HG03565 (cell line): ENCODE measurements around the gene RPUSD1.
"Not testable (repeated sequence)": the region's sequence is repeated elsewhere in the genome, so short reads cannot be mapped to it uniquely, and the experiment has no call there.

Experiments
- ATAC-seq: cut with Tn5 transposase; IDR thresholded peaks from one replicate; pipeline ENCODE4 v1.9.1; 2021; ENCODE audit warnings: mild to moderate bottlenecking, moderate library complexity; ENCODE audit not compliant: unreplicated experiment

Gene RPUSD1

GRCh38 chr16:768428-768827 is 19.8 kb downstream of the RPUSD1 start:
- no peak for ATAC-seq

DNA sequence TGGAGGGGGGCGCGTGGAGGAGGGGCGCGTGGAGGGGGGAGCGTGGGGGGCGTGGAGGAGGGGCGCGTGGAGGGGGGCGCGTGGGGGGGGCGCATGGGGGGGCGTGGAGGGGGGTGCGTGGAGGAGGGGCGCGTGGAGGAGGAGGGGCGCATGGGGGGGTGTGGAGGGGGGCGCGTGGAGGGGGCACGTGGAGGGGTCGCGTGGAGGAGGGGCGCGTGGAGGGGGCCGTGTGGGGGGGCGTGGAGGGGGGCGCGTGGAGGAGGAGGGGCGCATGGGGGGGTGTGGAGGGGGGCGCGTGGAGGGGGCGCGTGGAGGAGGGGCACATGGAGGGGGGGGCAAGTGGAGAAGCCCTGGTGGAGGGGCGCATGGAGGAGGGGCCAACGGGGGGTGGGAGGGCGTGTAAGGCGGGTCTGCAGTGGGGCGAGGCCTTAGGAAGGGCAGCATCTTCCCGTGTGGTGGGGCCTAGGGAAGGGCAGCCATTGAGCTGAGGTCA is 20.4 kb downstream of the RPUSD1 start:
- no peak for ATAC-seq

DNA sequence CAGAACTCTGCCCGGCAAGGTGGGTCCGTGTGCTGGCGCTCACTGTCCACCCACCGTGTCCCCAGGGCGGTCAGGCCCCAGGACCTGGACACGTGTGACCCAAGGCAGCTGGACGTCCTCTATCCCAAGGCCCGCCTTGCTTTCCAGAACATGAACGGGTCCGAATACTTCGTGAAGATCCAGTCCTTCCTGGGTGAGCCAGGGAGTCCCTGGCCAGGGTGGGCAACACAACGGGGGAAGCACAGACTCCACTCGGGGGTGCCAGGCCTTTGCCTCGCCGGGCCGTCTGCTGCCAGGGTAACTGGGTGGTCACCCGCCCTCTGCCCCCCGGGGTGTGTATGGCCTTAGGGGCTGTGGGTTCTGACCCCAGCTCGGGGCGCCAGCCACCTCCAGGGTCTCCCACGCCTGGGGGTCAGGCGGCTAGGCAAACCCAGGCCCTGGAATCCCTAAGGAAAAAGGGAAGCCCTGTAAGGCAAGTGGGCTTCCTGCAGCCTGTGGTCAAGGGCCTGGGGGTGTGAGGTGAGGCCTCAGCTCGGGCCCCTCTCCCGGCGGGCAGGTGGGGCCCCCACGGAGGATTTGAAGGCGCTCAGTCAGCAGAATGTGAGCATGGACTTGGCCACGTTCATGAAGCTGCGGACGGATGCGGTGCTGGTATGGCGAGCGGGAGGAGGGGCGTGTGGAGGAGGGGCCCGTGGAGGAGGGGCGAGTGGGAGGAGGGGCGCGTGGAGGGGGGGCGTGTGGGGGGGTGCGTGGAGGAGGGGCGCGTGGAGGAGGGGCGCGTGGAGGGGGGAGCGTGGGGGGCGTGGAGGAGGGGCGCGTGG is 21.2 kb downstream of the RPUSD1 start:
- no peak for ATAC-seq

DNA sequence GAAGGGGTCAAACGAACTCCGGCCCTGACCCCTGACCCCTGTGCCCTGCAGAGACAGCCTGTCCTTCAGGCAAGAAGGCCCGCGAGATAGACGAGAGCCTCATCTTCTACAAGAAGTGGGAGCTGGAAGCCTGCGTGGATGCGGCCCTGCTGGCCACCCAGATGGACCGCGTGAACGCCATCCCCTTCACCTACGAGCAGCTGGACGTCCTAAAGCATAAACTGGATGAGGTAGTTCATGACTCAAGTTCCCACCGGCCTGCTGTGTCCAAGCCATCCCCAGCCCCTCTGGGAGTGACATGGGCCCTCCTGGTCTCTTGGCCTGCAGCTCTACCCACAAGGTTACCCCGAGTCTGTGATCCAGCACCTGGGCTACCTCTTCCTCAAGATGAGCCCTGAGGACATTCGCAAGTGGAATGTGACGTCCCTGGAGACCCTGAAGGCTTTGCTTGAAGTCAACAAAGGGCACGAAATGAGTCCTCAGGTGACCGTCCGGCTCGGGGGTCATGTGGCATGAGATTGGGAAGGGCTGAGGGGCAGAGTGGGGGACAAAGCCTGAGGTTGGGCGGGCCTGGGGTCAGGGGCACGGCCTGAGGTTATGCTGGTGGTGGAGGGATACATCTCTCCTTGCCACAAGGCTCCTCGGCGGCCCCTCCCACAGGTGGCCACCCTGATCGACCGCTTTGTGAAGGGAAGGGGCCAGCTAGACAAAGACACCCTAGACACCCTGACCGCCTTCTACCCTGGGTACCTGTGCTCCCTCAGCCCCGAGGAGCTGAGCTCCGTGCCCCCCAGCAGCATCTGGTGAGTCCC is 22.0 kb downstream of the RPUSD1 start:
- no peak for ATAC-seq

DNA sequence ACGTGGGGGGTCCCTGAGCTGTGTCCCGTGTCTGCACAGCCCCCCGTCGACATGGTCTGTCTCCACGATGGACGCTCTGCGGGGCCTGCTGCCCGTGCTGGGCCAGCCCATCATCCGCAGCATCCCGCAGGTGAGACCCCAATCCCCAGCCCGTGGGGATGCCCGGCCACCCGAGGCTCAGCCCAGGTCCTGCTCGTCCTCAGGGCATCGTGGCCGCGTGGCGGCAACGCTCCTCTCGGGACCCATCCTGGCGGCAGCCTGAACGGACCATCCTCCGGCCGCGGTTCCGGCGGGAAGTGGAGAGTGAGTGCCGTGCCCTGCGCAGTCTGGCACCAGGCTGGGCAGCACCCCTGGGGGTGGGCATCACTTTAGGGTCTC is 22.7 kb downstream of the RPUSD1 start:
- ATAC-seq, result no peak

DNA sequence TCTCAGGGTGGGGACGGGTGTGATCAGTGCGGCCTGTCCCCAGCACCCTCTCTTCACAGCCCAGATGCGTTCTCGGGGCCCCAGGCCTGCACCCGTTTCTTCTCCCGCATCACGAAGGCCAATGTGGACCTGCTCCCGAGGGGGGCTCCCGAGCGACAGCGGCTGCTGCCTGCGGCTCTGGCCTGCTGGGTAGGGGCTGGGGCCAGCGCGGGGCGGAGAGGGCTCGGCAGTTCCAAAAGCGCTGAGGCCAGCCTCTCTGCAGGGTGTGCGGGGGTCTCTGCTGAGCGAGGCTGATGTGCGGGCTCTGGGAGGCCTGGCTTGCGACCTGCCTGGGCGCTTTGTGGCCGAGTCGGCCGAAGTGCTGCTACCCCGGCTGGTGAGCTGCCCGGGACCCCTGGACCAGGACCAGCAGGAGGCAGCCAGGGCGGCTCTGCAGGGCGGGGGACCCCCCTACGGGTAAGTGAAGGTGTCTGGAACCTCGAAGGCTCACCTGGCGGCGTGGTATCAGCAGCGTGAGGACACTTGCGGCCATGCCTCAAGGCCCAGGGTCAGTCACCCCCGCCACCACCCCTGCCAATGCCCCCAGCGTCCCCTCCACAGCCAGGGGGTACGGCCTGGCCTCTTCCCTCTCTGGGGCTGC is 23.2 kb downstream of the RPUSD1 start:
- no peak for ATAC-seq

- ATAC-seq, result no peak
Observed at GRCh38 chr16:764184-764750, 23.9 kb downstream of the RPUSD1 start.

DNA sequence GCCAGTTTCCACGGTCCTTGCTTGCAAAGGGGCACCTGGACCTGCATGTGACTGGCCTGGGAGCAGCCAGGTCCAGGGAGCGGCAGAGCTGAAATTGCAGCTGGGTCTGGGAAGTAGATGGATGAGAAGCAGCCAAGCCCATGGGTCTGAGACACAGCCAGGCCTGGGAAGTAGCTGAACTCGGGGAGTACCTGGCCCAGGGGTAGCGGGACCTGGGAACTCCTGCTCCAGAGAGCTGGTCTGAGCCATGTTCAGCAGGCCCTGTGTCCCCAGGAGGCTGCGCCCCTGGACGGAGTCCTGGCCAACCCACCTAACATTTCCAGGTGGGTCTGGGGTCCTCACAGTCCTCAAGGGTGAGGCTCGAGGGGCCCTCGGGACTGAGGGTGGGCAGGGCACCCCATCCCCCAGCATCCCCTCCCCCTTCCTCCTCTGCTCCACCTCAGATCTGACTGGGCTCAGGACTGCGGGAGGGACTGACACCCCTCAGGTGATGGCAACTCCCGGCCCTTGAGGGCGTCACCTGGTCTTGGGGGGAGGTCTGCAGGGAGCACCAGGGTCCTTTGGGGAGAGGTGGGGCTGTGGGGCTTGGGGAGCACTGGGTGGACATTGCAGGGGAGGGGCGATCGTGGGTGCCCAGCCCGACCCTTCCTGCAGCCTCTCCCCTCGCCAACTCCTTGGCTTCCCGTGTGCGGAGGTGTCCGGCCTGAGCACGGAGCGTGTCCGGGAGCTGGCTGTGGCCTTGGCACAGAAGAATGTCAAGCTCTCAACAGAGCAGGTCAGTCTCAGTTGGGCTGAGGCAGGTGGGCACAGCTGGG is 24.6 kb downstream of the RPUSD1 start:
- no peak for ATAC-seq

DNA sequence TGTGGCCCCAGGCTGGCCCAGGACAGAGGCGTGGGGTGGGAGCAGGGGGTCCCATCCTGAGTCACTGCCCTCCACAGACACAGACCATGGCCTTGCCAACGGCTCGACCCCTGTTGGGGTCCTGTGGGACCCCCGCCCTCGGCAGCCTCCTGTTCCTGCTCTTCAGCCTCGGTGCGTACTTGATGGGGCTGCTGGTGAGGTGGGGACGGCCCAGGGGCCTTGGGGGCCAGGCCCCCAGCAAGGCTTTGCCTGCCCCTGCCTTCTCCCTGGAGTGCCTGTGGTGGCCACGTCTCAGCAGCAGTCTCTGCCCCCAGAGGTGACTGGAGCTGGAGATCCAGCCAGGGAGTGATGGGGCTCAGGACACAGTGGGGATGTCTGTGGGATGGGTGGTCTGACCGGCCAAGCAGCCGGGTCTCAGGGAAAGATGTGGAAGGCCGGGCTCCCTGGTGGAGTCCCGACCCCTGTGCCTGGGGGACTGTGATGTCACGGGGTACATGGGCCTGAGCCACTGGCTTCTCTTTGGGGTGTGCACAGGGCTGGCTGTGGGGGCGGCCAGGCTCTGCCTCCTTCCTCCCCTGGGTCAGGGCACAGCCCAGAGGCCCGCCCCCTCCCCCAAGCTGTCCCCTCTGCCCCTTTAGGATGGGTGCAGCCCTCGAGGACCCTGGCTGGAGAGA is 25.4 kb downstream of the RPUSD1 start:
- no peak for ATAC-seq

GRCh38 chr16:761625-762513 is 26.3 kb downstream of the RPUSD1 start:
- ATAC-seq, result no peak

- ATAC-seq, result no peak
Observed at GRCh38 chr16:760545-761343, 27.4 kb downstream of the RPUSD1 start, which contains the start of gene MSLN. Gene MSLN, plus strand, starts transcription at chr16:760734. Its CDS starts 1,947 bp downstream, at chr16:762681.

DNA sequence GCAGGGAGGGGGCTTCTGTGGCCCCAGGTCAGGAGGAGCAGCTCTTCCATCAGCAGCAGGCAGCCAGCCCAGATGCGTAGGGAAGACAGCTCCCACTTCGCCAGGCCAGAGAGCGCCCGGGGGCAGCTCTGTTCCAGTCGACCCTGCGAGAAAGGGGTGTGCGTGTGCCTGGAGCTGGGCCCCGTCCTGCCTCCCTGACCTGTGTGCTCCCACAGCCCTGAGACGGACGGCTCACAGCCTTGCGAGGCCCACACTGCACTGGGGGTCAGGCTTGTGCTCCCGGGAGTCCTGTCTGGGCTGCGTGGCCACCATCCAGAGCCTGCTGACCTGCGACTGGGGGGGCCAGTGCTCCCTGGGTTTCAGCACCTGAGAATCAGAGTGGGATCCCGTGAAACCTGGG is 28.1 kb downstream of the RPUSD1 start:
- no peak for ATAC-seq

DNA sequence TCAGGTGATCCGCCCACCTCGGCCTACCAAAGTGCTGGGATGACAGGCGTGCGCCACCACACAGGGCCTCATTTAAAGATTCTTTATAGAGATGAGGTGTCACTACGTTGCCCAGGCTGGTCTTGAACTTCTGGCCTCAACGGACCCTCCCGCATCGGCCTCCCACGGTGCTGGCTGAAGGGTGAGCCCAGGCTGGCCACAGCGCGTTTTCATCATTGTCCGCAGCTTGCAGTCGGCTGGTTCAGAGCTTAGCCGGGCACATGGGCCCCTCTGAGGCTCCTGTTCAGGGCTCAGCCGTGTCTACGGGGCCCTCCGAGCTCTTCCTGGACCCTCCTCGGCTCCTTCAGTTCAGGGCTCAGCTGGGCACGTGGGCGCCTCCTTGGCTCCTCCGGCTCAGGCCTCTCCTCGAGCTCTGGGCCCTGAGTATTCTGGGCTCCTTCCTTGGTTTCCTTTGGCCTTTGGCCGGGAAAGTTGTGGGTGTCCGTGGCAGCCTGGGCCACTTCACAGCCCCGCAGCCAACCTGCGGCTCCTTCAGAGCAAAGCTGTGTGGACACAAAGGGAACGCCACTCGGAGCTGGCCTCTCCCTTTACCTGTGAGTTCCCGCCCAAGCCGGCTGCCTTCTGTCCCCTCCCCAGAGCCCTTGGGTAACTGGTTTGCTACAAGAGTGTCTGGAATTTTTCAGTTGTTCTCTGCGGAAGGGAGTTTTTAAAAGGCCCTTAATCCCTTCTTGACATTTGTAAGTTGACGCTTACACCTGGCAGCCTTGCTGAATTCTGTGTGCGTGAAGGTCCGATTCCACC is 28.9 kb downstream of the RPUSD1 start:
- no peak for ATAC-seq

- no peak for ATAC-seq
Observed at GRCh38 chr16:756428-756827, 31.8 kb downstream of the RPUSD1 start.

- ATAC-seq, result no peak
Observed at GRCh38 chr16:754656-755055, 33.5 kb downstream of the RPUSD1 start.

- ATAC-seq, result not testable (repeated sequence)
Observed at GRCh38 chr16:754121-754607, 34.0 kb downstream of the RPUSD1 start.

DNA sequence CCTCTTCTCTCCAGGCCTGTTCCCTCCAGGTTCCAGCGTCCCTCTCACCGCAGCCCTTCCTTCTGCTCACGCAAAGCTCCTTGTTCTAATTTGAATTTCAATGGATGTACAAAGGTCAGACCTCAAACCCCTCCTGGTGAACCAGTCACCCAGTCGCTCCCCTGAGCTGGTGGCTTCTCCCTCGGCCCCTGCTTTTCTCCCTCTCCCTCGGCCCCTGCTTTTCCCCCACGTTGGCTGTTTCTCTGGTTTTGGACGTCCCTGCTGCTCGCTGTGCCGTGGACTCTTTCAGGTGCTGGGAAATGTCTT is 36.2 kb downstream of the RPUSD1 start:
- ATAC-seq, result no peak
